Spleen (tissue), 7 donors: ENCODE data around the gene GJC3.

Experiments
- CTCF ChIP-seq, 11 experiments: fragments of 200-600 bp in 7 of 11; fragments of 450-650 bp in 4 of 11; sonication (generic) in 4 of 11; IDR thresholded peaks in 8 of 11; conservative IDR thresholded peaks in 3 of 11; 1 replicate in 7 of 11; 2 replicates in 4 of 11; pipeline versions ENCODE4 v1.4.0 to v1.8.0; 2016 to 2021; ENCODE audit warnings: antibody characterized with exemption in 11 of 11, inconsistent platforms in 4 of 11, mild to moderate bottlenecking in 1 of 11
- POLR2AphosphoS5 ChIP-seq, 3 donors: sonication (generic); formaldehyde crosslinking; IDR thresholded peaks; one replicate each; pipeline ENCODE4 v1.5.1; 2017; ENCODE audit warnings: antibody characterized with exemption in 3 of 3
- donor health status: DM: no; HTN: no; CAD: no; lungs with moderate emphysema.
- donor health status: DM: no; HTN: no; CAD: no.
- donor health status: DM: no; HTN: no; CAD: no.

GRCh38 chr7:99938296-99938695 lies 8.9 kb upstream of the GJC3 start:
- TF ChIP-seq CTCF (IDR thresholded peaks at IDR 0.05 in 8 of 11, conservative IDR thresholded peaks at IDR 0.05 in 3 of 11) (no peak), POLR2AphosphoS5 (IDR thresholded peaks at IDR 0.05) (no peak)
